RWPE1 (cell line): ENCODE results near the gene SHISAL2A.

Experiments
- CTCF ChIA-PET: fragments of 350-600 bp; sonication (Branson Sonifier 250); formaldehyde crosslinking; extraction: SDS; loops from one replicate; lab custom pipeline; 2021; lab: Yijun Ruan, JAX
- POLR2A ChIA-PET: fragments of 400-600 bp; formaldehyde crosslinking; extraction: SDS; loops from one replicate; lab custom pipeline; 2020; ENCODE audit warnings: antibody characterized with exemption; ENCODE audit not compliant: low non-redundant PET; lab: Yijun Ruan, JAX
- DNase-seq: peaks from one replicate; pipeline ENCODE4 v3.0.0; 2012; ENCODE audit warnings: low spot score
- H3K27ac ChIP-seq: fragments of 450-650 bp; 2 replicates; pipeline ENCODE4 v1.5.1; 2017
- CTCF ChIP-seq: fragments of 450-650 bp; conservative IDR thresholded peaks from 2 replicates; pipeline ENCODE4 v1.5.1; 2017; ENCODE audit warnings: low read depth, mild to moderate bottlenecking

SHISAL2A gene

GRCh38 chr1:52593495-52593894 is 39.5 kb upstream of the SHISAL2A start:
- TF ChIP-seq CTCF: no peak
- H3K27ac ChIP-seq: no peak overlapping the region
- POLR2A ChIA-PET: interaction anchor here (0.6 kb wide), 1 partner anchor 1648 kb away, joined by 3 read pairs; no protein-coding TSS in a partner anchor
- DNase-seq: no peak
- CTCF ChIA-PET: no interaction called here

- TF ChIP-seq CTCF: no peak
- CTCF ChIA-PET: interaction anchor here (0.5 kb wide), 1 partner anchor 226 kb away, joined by 5 read pairs; no protein-coding TSS in a partner anchor
Measured at GRCh38 chr1:52595061-52595460, 37.9 kb upstream of the SHISAL2A start.

GRCh38 chr1:52597912-52598311 is 35.1 kb upstream of the SHISAL2A start:
- no peak overlapping the region for H3K27ac ChIP-seq
- DNase-seq: no peak
- CTCF ChIA-PET: no interaction called here
- POLR2A ChIA-PET: no interaction called here
- TF ChIP-seq CTCF: no peak

More at GRCh38 chr1:52595061-52595460, 37.9 kb upstream of the SHISAL2A start:
- no peak overlapping the region for H3K27ac ChIP-seq
- DNase-seq: no peak
- POLR2A ChIA-PET: no interaction called here

- ChIA-PET CTCF (no interaction called here), POLR2A (no interaction called here)
- no peak for TF ChIP-seq CTCF
Measured at GRCh38 chr1:52598729-52599128, 34.2 kb upstream of the SHISAL2A start.

GRCh38 chr1:52599236-52599635 is 33.7 kb upstream of the SHISAL2A start:
- TF ChIP-seq CTCF: no peak
- DNase-seq: no peak
- H3K27ac ChIP-seq: no peak overlapping the region
- ChIA-PET CTCF (no interaction called here), POLR2A (interaction anchor here (0.5 kb wide), 1 partner anchor 28 kb away, joined by 4 read pairs; no protein-coding TSS in a partner anchor)

More at GRCh38 chr1:52598729-52599128, 34.2 kb upstream of the SHISAL2A start:
- DNase-seq: no peak
- no peak overlapping the region for H3K27ac ChIP-seq

GRCh38 chr1:52600533-52601179 is 32.3 kb upstream of the SHISAL2A start:
- CTCF ChIA-PET: no interaction called here
- POLR2A ChIA-PET: no interaction called here
- DNase-seq: no peak
- H3K27ac ChIP-seq: no peak overlapping the region
- TF ChIP-seq CTCF: no peak
